HG02571 (cell line): ENCODE results near the gene CWC27.
A peak's percentile ranks its signal among the peaks of the same experiment; 100 is the strongest.

Experiments
- ATAC-seq: cut with Tn5 transposase; IDR thresholded peaks from one replicate; pipeline ENCODE4 v1.9.1; 2021; ENCODE audit warnings: mild to moderate bottlenecking, moderate library complexity; ENCODE audit not compliant: unreplicated experiment

CWC27 gene

DNA sequence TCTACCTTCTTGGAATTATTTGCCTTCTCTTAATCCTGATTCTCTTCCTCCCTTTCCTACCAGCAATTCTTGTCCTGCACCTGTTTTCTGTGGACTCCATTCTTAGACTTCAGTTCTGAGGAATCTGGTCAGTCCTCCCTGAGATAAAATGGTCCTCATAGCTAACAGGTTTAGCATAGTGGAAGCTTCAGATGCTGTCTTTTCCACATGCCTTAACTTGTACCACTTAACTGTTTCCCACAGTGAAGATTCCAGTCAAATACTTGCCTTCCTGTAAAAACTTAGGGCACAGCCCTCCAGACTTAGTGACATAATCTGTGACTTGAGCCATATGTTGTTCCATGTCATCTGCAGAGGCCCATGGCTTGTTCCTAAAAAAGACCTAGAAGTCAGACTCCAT is 261.3 kb downstream of the CWC27 start:
- ATAC-seq = no peak

DNA sequence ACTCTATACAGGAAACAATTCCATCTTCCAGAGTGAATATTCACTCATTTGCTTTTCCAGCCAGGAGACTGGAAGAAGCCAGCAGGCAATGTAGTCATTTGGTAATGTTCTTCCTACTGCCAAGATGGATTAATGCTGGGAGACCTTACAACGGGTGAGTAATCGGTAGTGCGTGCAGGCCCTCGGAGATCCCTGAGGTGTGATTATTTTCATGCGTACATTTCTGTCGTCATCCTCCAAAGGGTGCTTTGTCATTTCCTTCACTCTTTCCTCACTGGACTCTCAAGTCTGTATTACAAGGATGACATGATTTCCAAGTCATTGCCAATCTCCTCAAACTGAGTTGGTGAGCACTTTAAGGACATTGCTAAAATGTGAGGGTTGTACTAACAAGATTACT is 263.5 kb downstream of the CWC27 start:
- no peak for ATAC-seq

DNA sequence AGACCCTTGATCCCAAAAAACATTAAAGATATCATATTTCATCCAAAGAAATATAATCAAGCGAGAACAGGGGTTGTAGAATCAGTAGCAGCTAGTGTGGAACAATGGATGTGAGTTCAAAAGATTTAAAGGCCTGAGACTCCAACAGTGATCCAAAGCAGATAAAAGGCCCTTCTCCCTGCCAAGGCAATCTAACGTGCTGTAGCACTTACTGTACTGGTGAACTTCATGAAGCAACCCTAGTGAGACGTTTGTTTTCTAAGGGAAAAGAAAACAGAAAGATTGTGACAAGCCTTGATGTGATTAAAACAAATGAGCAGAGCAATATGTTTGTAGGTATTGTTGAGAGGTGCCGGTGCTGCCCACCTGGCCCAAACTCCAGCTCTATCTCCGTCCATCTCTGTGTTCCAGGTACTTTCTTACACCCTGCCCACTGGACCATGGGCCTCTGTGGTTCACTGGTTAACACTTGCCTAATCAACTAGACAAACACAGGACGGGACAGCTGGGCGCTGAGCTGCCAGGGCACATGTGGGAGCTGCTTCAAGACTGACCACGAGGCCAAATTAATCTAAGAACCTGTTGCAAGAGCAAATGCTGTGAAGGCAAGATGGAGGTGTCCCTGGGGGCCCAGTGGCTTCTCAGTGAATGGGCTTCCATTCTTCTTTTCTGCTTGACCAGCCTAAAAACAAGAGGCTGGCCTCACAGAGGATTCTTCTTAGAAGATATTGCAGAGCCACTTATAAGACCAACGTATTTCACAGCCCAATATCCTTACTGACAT is 265.5 kb downstream of the CWC27 start:
- ATAC-seq = no peak

DNA sequence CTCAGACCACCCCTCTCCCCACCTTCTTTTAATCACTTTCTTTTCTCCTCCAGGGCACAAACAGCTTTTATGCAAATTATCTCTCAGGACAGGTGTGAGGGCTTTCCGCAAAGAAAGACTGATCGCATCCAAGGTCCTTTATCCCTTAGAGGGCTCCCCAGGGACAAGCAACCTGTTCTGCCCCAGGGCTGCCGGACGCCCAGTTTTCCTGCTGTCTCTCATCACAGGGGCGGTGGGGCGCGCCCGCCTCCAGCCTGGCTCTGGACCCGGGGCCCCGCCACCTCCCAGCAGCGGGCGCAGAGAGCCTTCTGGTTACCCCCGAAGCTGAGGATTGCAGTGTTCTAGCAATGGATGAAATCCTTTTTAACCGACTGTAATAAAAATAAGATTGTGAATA is 266.1 kb downstream of the CWC27 start:
- no peak for ATAC-seq

DNA sequence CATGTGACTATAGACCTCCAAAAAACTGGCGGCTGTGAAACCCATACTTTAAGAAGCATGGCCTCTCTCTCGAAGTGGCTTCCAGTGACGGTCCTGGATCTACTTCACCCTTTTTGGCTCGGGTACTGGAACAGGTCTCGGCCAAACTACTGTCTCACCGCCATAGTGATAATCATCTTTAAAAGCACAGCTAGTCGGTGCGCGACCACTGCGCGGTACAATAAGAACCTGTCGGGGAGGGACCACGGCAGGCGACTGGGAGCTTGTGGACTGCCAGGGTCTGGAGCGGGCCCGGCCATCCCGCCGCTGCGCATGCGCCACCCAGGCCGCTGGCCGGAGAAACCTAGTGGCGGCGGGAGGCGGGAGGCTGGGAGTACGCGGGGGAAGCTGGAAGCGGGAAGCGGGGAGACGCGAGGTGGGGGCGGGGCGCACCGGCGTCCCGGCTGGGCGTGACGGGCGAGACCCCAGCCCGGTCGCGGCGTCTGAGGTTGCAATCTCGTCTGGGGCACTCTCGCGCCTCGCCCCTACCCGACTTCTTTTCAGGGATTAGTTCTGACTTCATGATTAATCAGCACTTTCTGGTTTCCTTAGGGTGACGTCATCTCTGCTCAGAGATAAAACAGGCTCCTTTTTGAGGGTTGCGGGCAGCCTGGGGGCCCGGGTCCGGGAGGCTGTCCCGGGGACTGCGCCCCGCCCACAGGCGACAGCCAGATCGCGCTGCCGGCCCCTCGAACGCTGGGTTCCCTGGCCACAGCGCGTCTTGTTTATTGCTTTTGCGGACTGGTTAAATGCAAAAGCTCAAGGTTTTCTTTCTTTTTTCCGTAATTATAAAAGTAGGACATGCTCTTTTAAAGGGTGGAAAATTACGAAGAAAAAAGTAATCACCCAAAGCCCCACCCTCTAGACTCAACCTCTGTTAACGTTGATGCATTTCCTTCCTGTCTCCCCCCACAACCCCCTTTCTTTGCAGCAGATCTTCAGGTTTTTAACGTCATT is 266.8 kb downstream of the CWC27 start:
- peak; percentile 88 for ATAC-seq

DNA sequence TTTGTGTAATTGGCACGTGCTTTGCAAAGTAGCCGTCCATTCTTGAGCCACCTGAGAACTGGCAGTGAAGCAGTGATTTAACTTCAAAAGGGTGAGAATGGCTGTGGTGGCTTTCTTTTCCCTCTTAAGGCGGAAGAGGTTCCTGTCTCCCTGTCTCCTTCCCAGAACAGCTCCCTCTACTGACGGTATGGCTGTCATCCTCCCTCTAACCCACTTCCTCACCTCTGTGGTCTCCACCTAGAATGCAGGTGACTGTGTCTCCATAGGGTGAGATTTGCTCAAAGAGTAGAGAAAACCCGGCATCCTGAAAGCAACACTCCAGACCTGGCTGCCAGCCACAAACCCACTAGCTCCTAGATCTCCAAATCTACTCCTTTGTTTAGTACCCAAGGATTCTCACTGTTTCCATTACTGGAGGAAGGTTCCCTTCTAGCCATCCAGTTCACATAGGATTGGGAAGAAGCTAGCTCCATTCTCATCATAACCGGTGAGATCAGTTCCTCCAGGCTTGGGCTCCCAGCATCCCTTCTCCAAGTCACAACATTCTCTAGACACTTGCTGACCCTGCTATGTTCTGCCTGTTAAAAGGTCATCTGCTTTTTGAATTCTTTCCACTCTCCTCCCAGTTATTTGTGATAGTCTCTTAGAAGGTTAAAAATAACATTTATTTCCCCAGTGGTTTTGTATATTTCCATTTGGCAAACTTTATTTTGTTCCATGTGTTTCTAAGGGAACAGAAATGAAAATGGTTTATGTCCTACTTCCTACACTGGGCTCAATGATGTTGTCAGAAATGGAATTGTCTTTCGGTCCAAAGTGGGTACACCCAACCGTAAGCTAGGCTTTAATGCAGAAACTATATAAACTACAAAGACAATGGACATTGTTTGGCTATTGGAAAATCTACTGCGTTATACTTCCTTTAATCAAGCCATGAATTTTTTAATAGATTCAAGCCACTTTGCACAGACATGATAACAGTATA is 269.4 kb downstream of the CWC27 start:
- ATAC-seq = no peak

DNA sequence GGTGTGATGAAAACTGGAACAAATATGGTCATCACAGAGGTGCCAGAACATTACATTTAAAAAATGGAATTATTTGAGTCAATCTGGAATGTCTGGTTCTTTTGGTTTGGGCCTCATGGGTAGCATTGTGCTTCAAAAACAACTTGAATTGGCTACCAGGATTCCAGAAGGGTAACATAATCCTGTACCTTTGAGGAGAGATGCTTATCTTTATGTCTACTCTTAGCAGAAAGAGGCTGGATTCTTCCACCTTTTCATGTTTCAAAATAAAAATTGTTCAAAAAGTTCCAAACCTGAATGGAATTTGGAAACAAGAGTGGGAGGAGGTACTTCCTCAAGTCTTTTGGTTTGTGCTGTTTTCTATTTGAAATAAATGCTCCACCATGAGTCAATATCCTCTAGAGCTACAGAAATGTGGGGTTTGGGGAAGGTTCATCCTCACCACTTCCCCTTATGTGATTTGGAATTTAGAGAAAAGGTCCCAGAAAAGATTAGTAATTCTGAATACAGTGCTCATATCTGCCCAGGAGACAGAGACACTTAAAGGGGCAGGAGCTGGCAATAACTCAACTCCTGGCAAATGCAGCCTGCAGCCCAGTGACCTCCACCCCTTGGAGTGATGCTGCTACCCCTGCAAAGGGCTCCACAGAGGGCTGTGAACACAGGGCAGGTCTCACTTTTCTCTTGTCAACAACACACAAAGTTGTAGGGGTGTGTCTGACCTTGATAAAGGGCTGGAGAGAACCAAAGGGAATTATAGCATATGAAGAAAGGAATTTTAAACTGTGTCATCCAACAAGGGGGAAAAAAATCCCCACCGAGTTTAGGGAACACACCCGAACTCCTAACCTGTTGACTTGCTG is 272.8 kb downstream of the CWC27 start:
- no peak for ATAC-seq

DNA sequence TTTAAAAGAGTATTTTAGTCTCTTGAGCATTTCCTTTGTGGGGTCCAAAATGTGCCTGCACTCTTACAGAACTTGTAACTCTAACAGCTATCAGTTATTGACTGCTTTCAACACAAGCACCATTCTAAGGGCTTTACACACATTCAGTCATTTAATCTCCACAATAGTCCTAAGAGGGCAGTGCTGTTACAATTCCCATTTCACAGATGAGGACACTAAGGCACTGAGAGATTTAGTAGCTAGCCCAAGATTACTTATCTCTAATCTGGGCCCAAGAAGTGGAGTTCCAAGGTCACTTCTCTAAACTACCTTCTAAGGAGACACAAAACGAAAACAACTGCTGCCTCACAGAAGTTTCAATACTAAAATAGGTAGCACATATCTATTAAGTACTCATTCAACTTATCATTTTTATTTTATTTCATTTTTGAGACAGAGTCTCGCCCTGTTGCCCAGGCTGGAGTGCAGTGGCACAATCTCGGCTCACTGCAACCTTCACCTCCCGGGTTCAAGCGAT is 275.2 kb downstream of the CWC27 start:
- peak; percentile 54 for ATAC-seq

DNA sequence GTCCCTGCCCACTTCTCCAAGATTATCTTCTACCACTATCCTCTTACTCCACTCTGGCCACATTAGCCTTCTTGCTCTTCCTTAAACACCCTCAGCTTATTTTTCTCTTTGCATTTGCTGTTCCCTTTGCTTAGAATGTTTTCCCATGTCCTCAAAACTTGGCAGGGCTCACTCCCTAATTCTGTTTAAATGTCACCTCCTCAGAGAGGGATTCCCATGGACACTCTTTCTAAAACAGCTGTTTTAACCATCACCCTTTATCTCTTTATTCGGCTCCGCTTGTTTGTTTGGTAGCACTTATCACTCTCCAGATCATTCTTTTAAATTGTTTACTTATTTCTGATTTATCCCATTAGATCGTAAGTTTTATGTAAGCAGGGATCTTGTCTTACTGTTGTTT is 278.5 kb downstream of the CWC27 start:
- no peak for ATAC-seq

DNA sequence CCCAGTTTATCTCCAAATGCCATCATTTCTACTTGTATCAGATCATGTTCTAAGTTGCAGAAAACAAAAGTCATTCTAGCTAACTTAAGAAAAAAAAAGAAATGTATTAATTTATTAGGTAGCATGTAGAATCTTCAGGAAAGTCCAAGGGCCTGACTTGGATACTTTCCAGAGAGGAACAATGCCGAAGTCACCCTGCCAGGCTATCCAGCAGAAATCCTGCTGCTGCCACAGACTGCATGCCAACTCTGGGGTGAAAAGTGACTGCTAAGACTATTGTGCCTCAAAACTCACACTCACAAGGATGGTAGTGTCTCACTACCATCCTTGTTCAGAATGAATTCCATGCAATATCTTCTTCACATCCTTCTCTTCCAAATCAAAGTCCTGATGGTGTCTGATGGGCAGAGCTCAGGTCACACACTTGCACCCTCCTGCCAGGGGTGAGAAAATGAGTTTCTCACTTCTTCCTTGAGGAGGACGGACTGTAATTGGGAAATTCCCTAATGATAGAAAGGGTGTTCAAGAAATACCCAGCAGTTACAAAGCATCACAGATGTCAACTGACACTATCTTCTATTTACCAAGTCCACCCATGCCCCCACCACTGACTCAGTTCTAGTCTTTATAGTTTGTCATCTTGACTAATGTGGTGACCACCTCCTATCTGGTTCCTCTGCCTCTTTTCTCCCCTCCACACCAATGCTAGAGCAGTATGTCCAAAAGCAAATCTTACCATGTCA is 279.4 kb downstream of the CWC27 start:
- no peak for ATAC-seq

DNA sequence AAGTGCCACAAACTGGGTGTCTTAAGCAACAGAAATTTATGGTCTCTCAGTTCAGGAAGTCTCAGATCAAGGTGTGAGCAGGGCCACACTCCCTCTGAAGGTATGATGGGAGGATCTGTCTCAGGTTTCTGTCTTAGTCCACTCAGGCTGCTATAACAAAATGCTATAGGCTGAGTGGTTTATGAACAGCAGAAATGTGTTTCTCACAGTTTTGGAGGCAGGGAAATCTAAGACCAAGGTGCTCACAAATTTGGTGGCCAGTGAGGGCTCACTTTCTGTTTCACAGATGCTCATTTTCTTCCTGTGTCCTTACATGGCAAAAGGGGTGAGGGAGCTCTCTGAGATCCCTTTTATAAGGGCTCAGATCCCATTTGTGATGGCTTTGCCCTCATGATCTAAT is 281.4 kb downstream of the CWC27 start:
- no peak for ATAC-seq

DNA sequence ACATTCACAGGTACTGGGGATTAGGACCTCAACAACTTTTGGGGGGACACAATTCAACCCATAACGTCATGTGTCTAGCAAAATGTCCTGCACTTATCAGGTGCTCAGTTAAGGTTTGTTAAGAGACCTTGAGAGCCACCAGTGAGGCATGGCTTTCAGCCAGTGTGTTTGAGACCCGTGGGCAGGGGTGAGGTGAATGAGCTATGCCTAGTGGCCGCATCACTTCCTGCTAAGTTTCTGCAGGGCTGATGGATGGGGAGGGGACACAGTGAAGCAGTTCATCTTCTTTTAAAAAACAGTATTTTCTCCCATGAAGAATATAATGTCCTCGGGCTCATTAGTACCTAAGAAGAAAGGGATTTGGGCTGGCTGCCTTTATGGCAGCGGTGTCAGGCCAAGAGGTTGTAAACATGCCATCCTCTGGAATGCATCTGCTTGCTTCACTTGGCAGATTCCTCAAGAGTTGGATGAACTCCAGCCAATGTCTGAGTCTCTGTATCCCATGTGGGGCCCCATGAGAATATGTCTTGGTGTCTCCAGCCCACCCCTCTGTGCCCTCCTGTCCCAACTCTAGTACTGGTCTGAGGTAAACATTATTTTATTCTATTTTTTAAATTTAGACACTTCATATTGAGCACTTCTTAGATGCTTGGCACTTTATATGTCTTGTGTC is 282.2 kb downstream of the CWC27 start:
- ATAC-seq = no peak

DNA sequence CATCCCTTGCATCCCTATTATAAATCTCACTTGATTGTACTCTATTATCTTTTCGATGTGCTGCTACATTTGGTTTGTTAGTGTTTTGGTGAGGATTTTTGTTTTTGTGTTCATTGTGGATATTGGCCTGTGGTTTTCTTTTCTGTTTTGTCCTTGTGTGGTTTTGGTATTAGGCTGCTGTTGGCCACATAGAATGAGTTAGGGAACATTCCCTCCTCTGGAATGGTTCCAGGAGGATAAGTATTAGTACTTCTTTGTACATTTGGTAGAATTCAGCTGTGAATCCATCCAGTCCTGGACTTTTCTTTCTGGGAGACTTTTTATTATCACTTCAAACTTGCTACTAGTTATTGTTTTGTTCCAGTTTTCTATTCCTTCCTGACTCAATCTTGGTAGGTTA is 287.2 kb downstream of the CWC27 start:
- ATAC-seq = no peak

DNA sequence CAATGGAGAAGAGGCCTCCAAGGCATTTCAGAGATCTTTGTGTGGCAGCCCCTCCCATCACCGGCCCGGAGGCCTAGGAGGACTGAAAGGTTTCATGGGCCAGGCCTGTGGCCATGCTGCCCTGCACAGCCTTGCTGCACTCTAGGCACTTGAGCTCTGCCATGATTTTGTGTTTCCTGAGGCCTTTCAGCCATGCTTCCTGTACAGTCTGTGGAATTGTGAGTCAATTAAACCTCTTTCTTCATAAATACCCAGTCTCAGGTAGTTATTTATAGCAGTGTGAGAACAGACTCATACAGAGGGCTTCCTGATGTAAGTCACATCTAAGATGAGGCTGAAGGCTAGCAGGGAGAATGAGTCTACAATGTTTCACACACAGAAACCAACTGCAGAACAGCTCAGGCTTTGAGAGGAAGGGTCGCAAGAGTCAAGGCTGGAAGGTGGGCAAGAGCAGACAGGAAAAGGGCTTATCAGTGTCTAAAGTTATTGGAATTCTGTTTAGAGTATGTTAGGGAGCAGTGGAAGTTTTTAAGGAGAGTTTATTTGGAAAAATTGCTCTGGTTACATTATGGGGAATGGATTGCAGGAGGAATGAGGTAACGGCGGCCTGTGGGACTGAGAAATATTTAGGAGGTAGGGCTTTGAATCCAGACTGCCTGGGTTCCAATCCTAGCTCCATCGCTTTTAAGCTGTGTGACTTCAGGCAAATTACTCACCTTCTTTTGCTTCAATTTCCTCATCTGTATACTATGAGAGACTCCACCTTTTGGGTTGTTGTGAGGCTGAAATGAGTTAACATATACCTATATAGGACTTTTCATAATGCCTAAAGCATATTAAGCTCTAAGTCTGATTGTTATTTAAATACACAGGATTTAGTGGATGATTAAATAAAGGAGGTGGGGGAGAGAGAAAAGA is 291.2 kb downstream of the CWC27 start:
- ATAC-seq = no peak

DNA sequence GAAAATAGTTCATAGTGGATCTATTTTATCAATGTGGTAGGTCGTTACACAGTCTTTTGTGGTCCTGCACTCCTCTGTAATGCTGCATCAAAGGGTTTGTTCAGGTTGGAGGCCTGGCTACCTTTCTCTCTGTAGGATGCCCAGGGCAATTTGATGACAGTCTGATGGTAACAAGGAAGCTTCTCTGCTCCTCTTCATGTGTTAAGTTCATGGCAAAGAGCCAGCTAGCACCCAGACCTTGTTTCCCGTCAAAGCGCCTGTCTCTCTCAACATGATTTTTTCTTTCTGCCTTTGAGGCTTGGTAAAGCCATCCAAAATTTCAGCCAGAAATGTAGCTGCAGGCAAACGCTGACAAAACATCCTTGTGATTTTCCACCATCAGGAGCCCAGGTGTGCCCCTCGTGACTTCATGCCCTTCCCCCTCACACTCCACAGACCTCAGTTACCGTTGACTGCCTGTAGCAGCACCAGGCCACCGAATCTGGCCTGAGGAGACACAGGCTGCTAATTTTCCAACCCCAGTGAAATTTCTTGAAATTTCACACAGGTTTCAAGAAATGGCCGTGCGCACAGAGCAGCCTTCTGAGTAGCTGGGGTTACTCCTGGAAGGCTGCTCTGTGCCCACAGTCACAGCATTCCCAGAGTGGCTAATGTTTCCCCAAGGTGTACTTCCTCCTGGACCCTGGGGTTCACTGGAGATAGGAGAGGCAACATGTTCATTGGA is 292.7 kb downstream of the CWC27 start:
- peak; percentile 48 for ATAC-seq

DNA sequence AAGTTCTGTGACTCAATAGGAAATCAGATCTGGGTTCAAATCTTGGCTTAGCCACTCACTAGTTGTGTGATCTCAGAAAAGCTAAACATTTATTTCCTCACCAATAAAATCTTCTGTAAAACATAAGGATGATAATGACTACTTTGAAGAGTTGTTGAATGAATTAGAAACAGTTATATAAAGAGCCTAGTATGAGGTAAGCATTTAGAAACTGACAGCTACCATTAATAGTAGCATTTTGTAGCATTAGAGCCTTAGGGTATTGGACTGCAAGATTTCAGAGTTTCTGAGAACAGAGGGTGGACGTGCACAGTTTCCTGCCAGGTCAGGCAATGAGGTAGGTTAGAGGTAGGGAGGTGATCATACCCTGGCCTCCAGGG is 293.2 kb downstream of the CWC27 start:
- ATAC-seq = peak; percentile 32
